Measurements from ENCODE around the gene CASP8AP2.
"Not testable (repeated sequence)": the region's sequence is repeated elsewhere in the genome, so short reads cannot be mapped to it uniquely, and the experiment has no call there.

CASP8AP2 gene

DNA sequence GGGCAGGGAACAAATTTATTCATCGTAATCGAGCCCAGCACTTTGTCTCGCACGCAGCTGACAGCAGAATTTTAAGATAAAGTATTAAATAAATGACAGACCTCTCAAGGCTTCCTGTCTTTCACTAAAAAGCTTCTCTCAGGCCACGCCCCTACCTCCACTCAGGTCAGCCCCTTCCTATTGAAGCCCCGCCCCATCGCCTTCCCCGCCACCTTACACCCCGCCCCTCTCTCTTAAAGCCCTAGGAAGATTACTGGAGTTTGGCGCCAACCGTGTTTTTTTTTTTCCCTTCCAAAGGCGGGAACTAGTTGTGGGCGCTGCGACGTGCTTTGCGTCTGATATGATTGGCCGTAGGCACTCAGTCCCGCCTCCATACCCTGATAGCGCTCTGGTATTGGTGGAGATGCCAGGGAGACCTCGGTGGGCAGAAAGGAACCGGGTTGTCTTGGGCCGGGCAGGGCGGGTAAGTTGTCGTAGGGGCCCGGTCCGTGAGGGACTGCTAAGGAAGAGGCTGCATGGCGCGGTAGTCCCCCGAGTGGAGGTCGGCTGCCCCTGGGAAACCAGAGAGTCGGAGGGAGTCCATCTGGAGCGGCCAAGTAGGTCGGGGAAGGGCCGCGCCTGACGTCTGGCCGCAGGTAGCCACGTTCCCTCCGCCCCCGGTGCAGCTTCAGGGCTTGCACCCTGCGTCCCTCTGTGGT is at the start of gene CASP8AP2:
Gene CASP8AP2 (plus strand): TSS at position 409 of the 698 bp plus-strand sequence.
- in situ Hi-C loops (cut with MboI; ENCODE audit: low sequenced_read_pairs), result no loop called here

DNA sequence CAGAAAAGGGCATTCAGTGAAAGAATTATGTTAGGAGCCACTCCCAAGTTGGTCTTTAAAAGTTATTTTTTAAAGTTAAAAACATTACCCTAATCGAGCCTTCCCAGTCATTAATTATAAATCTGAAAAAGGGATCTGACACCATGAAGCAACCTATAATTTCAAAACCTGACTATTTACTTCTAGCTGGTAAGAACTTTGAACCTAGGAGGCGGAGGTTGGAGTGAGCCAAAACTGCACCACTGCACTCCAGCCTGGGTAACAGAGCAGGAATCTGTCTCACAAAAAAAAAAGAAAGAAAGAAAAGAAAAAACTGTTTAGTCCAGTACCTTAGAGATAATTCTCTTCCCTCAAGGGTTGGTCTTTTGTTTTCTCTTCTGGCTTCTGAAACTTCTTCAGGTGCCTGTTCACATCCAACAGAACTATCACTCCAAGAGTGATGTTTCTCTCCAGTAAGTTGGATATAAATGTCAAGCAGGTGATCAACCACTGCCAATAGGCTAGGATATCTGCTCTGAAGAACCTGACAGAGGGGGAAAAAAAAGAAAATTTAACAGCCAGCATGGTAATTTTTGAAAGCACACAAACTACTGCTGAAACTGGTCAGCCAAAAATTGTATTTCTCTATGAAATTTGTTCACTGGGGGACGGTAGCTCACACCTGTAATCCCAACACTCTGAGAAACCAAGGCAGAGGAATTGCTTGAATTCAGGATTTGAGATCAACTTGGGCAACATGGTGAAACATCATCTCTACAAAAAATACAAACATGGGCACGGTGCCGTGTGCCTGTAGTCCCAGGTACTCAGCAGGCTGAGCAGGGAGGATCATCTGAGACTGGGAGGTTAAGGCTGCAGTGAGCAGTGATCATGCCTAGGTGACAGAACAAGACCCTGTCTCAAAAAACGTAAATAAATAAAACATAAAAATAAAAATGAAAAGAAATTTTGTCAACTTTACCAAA is 48.3 kb upstream of the CASP8AP2 start:
- in situ Hi-C loops (cut with MboI; ENCODE audit: low sequenced_read_pairs), result no loop called here

DNA sequence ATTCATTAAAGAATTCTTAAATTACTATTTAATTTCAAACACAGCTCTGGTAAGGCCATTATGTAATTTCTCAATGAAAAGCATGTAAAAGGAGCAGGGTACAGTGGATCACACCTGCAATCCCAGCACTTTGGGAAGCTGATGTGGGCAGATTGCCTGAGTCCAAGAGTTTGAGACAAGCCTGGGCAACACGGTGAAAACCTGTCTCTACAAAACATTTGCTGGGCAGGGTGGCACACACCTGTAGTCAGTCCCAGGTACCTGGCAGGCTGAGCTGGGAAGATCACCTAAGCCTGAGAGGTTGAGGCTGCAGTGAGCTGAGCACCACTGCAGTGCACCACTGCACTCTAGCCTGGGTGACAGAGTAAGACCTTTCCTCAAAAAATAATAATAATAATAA is 47.5 kb upstream of the CASP8AP2 start:
- in situ Hi-C loops (cut with MboI; ENCODE audit: low sequenced_read_pairs), result no loop called here

DNA sequence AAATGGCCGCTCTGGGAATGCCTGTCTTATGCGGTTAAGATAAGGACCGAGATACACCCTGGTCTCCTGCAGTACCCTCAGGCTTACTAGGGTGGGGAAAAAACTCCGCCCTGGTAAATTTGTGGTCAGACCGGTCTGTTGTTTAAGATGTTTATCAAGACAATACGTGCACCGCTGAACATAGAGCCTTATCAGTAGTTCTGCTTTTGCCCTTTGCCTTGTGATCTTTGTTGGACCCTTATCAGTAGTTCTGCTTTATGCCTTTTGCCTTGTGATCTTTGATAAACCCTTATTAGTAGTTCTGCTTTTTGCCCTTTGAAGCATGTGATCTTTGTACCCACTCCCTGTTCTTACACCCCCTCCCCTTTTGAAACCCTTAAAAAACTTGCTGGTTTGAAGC is 46.4 kb upstream of the CASP8AP2 start:
- in situ Hi-C loops (cut with MboI; ENCODE audit: low sequenced_read_pairs), result not testable (repeated sequence)

DNA sequence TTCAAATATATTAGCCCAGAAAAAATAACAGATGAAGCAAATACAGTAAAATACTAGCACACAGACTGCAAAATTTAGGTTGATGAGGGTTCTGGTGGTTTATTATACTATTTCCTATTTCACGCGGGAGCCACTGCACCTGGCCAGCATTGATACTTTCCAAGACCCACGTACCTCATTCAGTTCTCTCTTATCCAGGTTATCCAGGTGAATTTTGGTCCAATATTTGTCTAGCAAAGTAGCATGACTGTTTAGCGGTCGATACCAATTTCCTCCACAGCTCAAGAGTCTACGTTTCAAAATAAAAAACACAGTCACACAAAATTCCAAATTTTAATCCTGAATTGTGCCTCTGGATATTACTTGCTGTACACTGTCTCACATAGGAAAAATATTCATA is 44.8 kb upstream of the CASP8AP2 start:
- in situ Hi-C loops (cut with MboI; ENCODE audit: low sequenced_read_pairs), result no loop called here

DNA sequence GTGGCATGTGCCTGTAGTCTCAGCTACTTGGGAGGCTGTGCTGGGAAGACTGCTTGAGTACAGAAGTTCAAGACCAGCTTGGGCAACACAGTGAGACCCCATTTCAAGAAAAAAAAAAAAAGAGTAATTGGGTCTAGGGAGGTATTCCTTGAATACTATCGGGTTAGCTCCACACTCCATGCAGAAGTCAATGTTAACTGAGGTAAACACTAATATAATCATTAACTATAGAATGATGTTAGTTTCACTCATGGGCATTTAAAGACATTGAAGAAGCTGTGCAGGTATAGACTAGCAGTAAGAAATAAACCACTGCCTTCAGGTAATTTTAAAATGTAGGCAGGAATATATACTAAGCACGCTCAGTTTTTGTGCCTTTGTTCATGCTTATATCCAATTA is 42.7 kb upstream of the CASP8AP2 start:
- in situ Hi-C loops (cut with MboI; ENCODE audit: low sequenced_read_pairs), result no loop called here

DNA sequence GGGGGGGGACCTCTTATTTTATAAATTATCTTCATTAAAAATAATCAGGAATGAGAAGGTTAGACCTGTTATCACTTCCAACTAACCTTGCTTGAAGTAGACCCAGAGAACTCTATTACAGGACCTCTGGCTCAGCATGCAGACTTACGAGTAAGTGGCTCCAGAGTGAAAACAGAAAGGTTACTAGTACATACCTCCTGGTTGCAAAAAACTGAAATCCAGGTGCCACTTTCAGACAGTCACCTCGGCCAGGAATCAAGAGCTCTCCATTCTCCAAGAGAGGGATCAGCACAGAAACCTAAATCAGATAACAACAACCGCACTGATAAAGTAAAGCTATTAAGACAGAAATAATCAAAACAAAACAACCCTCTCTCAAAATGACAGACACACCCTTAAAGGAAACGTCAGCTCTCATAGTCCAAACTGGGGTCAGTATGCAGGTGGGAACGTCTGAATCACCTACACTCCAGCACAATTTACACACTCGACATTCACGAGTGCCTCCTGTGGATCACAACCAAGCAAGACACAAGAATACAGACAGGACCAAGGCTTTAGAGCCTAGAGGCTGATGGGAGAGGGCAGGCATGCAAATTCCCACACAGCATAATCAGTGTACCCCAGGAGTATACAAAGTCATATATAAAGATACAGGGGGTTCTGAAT is 41.9 kb upstream of the CASP8AP2 start:
- in situ Hi-C loops (cut with MboI; ENCODE audit: low sequenced_read_pairs), result no loop called here

DNA sequence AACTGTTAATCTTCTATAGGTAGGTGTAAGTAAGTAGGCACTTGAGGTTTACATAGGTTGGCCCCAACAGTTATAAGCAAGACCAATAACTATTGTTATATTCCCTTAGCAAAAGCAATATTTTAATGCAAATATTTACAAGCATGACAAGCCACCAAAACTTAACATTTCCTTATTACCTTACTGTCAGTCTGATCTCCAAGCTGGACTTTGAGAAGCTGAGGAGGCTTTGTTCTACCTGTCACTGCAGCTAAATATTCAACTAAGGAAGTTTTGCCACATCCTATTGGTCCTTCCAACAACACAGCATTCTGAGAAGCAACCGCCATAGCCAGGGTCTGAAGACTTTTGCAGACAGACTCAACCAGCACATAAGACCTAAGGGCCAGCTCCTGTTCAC is 39.7 kb upstream of the CASP8AP2 start:
- in situ Hi-C loops (cut with MboI; ENCODE audit: low sequenced_read_pairs), result no loop called here

DNA sequence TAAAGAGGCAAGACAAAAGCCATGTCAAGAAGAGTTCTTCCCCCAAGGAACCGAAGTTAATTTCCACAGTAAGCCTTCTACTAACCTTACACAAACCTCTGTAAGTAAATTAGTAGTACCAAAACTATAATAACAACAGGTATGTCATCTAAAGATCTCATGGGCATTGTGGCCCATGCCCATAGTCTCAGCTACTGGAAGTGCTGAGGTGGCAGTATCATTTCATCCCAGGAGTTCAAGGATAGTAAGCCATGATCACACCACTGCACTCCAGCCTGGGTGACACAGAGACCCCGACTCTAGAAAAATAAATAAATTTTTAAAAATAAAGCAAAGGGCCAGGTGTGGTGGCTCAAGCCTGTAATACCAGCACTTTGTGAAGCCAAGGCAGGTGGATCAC is 39.3 kb upstream of the CASP8AP2 start:
- in situ Hi-C loops (cut with MboI; ENCODE audit: low sequenced_read_pairs), result no loop called here

DNA sequence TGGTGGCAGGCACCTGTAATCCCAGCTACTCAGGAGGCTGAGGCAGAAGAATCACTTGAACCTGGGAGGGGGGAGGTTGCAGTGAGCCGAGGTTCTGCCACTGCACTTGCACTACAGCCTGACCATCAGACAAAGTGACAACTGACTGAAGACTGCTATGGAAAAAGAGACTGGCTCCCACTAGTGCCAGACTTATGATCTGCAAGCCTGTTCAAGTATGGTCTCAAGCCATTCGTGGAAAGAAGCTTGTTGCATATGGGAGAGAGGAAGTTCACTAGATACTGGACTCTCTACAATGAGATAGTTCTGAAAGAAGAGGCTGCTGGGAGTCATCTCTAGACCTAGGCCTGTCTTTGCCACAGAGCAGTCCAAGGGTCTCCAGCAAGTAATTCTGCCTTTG is 36.8 kb upstream of the CASP8AP2 start:
- in situ Hi-C loops (cut with MboI; ENCODE audit: low sequenced_read_pairs), result no loop called here

DNA sequence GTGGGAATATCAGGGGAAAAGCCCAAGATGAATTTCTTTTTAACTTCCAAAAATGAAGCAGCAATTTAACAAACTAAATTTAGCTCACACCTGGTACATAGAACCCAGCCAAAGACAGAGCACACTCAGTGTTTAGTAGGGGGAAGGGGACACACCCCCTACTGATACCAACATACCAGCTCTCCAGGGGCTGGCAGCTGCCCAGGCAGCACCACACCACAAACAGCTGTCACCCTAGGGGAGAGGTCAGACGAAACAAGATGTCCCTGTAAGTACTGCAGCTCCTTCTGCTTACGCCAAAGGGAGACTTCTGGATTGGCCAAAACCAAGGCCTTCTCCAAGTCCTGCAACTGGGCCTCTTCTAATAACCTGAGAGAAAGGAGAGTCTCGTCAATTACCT is 36.1 kb upstream of the CASP8AP2 start:
- in situ Hi-C loops (cut with MboI; ENCODE audit: low sequenced_read_pairs), result no loop called here

DNA sequence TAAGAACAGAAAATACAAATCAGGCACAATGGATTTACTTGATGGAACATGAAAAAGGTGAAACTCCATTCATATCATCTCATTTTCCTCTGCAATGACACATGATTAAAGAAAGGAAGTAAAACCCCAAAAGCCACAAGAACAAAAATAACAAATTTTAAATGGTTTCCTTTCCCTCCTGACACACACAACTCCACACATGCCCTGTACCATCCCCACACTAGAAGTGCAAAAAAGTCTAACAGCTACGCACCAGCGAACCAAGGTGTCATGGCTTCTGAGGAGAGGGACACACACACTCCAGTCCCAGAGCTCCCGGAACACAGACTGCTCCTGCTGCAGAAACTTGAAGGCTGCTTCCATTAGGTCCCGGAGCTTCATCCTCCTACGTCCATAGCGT is 35.4 kb upstream of the CASP8AP2 start:
- in situ Hi-C loops (cut with MboI; ENCODE audit: low sequenced_read_pairs), result no loop called here

DNA sequence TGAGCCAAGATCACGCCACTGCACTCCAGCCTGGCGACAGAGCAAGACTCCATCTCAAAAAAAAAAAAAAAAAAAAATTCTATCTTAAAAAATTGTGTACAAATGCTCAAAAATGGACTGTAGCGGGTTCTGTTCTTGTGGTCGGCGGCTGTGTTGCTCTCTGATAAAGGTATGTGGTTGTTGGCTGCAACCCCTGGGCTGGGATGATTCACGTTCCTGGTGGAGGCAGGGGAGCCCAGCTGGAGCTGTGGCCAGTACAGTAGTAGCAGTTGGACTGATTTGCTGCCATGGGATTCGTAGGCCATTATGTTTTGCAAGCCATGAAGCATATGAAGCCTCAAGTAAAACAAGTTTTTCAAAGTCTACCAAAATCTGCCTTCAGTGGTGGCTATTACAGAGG is 32.4 kb upstream of the CASP8AP2 start:
- in situ Hi-C loops (cut with MboI; ENCODE audit: low sequenced_read_pairs), result no loop called here

DNA sequence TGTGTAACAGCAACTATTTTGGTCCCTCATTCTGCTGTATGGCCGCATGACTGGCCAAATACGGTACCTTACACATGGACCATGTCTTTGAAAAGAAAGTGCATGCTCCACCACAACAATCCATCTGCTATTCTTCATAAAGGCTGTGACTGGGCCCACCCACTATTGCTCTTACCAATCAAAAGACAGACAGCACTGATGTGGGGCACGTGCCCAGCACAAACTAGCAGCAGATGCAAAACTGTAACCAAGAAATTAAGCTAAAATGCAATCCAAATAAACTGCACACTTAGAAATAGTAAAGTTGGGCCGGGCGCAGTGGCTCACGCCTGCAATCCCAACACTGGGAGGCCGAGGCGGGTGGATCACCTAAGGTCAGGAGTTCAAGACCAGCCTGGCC is 30.6 kb upstream of the CASP8AP2 start:
- in situ Hi-C loops (cut with MboI; ENCODE audit: low sequenced_read_pairs), result no loop called here

DNA sequence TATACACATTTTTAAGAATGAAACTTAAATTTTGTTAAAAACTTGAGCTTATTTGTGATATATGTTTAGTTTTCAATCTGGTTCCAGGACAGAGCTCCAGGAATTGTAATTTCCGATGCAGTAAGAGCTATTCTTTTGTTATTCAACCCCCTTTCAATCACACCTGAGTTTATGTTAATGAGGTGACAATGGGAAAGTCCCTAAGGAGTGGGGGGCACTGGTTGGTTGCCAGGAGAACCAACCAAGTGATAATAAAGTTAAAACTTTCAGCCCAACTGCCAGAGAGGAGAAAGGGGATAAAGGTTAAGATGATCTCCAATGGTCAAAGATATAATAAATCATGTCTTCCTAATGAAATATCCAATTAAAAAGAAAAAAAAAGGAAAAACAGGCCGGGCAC is 29.9 kb upstream of the CASP8AP2 start:
- in situ Hi-C loops (cut with MboI; ENCODE audit: low sequenced_read_pairs), result no loop called here

DNA sequence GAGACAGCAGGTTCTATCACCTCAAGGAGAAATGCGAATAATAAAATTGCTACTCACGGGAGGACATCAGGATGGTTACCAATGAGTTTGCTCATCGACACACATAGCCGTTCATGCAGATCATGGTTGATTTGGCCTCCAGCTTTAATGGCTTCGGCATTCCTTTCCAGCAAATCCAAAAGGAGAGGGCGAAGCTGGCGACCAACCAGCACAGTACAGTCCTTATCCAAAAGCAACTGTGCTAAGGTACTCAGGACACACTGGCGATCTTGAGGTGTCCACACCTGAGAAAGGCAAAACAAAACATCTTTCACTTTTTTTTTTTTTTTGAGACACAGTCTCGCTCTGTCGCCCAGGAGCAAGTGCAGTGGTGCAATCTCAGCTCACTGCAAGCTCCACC is 26.4 kb upstream of the CASP8AP2 start:
- in situ Hi-C loops (cut with MboI; ENCODE audit: low sequenced_read_pairs), result no loop called here

DNA sequence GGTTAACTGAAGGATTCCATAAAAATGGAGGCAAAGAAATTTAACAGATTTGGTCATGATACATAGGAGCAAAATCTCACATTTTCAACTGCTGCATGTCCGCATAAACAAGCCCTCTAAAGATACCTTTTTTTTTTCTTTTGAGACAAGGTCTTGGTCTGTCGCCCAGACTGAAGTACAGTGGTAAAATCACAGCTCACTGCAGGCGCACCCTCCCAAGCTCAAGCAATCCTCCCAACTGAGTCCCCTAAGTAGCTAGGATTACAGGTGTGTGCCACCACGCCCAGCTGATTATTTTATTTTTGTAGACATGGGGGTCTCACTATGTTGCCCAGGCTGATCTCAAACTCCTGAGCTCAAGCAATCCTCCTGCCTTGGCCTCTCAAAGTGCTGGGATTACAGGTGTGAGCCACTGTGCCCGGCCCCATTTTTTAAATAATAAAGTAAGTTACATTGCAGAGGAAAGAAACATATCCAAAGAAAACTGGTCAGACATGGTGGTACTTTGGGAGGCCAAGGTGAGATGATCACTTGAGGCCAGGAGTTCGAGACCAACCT is 23.8 kb upstream of the CASP8AP2 start:
- in situ Hi-C loops (cut with MboI; ENCODE audit: low sequenced_read_pairs), result no loop called here

DNA sequence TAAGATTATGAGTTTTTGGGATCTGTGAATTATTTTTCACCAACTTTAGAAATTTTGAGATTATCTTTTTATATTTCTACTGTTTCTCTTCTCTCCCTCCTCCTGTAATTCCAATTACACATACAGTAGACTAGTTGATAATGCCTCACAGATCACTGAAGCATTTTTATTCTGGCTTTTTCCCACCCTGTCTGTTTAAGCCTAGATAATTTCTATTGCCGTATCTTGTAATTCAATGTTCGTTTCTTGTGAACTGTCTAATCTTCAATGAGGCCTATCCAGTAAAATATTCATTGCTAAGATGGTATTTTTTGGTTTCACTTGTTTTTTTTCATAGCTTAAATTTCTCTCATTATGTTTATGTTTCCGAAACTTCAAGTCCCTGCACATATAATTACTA is 22.1 kb upstream of the CASP8AP2 start:
- in situ Hi-C loops (cut with MboI; ENCODE audit: low sequenced_read_pairs), result no loop called here

DNA sequence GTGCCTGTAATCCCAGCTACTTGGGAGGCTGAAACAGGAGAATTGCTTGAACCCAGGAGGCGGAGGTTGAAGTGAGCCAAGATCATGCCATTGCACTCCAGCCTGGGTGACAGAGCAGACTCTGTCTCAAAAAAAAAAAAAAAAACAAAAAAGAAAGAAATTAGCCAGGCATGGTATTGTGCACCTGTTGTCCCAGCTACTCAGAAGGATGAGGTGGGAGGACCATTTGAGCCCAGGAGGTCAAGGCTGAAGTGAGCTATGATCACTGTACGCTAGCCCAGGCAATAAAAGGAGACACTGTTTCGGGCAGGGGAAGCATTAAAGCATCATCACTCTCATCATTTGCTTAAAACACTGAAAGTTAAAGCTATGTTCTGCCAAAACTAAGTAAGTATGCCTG is 16.3 kb upstream of the CASP8AP2 start:
- in situ Hi-C loops (cut with MboI; ENCODE audit: low sequenced_read_pairs), result not testable (repeated sequence)

DNA sequence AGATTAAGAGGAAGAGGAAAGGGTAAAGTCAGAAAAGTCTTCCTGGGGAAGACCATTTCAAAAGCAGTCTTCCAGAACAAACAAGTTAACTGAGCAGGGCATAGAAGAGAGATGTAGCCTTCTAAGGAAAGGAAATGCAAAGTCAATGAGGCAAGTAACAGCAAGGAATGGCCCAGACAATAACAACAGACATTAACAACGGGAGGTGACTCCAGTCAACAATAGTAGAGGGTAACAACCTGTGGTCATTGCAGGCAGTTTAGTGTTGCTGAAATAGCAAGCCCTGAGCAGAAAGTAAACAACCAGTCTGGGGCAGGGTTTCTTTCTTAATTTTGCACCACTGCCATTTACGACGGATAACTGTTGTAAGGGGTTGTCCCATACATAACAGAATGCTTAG is 12.2 kb upstream of the CASP8AP2 start:
- in situ Hi-C loops (cut with MboI; ENCODE audit: low sequenced_read_pairs), result no loop called here

DNA sequence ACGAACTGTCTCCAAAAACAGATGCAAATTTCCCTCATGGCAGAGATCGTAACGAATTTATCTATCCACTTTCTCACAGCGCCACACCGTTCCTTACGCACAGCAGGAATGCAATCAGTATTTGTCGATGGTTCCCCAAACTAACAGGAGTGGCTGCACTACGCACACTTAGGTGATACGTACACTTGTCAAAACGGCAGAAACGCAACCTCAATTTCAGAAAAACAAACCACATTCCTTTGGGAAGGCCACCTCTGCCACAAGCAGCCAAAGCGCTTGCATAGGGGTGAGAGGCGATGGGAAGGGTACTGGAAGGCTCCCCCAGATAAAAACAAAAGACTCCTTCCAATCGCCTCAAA is 10.7 kb upstream of the CASP8AP2 start:
- in situ Hi-C loops (cut with MboI; ENCODE audit: low sequenced_read_pairs), result no loop called here
